Posterior cingulate gyrus (tissue), 11 donors: Measurements from ENCODE around the gene QSOX2.

ENCODE experiments used
- DNase-seq, 10 donors: peaks; one replicate each; pipeline versions ENCODE4 v3.0.0 to v3.0.0-alpha.2; 2020 to 2021; ENCODE audit warnings: mixed read lengths in 3 of 10
- intact Hi-C: fragments of 100-400 bp; cut with DNase I; formaldehyde crosslinking; loops from one replicate; pipeline ENCODE4 v1.15.1; 2023

Gene QSOX2

DNA sequence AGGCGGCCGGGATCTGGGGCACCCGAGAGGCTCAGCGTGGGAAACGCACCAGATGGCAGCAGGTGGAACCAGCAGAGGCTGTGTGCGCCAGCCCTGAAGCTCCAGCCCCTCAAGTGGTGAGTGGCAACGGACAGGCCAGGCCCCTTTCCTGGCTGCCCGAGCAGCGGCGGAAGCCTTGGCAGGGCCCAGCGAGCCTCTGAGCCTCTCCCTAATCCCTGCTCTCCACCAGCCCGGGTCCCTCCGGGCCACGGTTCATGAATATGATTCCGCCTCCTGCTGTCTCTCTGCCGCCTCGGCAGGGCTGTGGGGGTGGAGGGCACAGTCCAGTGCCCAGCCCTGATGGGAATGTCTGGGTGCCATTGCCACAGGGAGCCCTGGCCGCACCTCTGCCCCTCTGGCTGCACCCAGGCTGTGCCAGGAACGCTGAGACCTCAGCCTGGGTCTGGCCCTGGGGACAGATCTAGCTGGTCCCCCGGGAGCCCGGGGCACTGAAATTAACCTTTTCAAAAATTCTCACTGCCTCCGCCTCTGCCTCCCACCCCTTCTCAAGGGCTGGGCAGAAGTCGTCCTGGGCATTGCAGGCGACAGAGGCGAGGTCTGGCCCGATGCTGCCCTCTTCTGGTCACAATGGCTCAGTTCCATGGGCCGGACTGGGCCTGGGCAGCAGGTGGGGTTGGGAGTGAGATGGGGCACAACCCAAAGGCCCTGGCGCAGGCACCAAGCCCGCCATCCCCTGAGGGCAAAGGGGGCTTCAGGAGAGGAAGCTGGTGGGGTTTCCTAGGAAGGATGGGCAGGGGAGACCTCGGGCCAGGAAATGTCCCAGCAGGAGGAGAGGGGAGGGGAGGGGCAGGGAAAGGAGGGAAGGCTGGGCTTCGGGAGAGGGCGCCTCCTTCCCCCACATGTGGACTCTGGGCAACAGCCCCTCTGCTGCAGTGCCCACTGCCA is 38.0 kb upstream of the QSOX2 start:
- DNase-seq: peak; percentile 59 to 97 (median 84)
- intact Hi-C loops: loop anchor here (1.0 kb wide), 1 partner anchor 113 kb away; no protein-coding TSS in a partner anchor

DNA sequence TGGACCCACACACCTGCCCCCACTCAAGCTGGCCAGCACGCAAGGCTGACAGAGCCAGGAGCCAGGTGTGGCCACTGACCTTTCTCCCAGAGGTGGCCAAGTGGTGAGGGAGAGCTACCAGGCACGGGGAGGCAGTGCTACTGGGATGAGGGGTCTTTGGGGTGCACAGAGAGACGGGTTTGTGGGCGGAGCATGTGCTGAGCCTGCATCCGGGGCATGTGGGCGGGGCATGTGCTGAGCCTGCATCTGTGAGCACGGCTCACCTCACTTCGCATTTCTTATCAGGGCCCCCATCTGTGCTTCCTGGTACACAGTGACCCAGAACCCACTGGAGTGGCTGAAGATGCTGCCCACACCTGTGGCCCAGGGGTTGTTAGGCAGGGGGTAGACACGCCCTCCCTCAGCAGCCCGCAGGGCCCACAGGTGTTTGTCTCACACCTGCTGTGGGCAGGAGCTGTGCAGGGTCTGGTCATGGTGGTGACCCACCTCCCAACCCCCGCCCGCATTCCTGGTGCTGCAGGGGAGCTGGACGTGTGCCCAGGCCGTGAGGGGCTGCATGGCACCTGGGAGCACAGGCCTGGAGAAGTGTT is 36.8 kb upstream of the QSOX2 start:
- no peak for DNase-seq
- intact Hi-C loops: no loop called here

DNA sequence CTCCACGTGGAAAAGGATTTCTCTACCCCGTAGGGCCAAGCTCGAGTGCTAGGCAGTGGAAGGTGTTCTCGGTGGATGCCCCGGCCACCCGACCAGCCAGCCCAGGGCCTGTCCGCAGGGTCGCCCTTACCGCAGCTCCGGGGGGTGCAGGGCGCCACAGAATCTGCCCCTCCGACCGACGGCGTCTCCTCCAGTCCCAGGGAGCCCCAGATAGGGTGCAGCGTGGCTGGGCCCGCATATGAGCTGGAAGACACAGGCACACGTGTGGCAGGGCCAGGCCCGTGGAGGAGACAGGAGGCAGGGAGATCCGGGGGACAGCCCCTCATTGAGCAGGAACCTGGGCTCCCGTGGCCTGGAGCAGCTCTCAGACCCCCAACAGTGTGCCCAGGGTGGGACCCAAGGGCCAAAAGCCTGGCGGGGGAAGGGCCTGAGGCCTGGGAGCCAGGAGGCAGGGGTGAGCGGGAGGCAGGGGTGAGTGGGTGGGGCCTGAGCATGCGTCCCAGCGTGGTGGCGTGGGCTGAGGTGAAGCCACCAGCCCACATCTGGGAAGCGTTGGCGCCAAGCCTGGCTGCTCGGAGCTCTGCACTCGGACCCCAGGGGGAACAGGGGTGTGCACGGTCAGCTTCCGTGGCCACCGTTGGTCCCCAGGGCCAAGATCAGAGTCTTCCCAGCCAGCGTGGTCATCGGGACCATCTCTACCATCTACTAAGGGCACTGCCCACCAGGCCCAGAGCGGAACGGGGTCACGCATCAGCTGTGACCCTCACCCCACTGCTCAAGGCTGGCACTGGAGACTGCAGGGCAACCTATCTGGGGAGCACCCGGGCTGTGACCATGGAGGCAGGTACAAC is 36.0 kb upstream of the QSOX2 start:
- intact Hi-C loops: no loop called here
- no peak for DNase-seq

DNA sequence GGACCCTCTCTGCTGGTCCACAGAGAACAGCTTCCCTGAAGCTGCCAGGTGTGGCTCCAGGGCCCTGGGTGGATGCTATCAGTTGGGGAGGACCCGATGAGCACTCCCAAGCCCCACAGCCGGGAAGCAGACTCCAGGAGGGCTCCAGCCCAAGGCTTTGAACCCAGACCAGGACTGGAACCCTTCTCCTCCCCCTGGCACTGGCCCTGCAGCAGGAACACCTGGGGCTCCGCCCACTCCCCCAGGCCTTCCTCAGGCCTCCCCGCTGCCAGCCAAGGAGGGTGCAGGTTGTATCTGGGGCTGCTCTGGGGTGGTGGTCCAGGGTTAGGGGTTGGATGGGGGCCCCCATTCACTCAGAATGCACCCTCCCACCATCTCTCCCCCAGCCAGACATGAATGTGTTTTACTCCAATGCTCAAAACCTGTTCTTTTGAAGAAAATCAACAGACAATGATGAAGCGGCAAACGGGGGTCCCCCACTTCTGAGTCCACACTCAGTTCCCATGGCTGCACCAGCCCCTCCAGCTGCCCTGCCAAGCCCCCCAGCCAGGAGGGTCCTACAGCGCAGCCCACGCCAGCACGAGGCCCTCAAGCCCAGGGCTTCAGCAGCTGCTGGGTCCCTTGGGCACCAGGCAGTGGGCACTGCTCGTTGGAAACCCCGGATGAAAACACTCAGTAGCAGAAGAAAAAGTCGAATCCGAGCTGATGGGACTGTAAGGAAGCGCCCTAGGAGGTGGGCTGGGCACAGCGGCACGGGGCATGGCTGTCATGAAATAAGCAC is 35.1 kb upstream of the QSOX2 start:
- intact Hi-C loops: no loop called here
- no peak for DNase-seq

DNA sequence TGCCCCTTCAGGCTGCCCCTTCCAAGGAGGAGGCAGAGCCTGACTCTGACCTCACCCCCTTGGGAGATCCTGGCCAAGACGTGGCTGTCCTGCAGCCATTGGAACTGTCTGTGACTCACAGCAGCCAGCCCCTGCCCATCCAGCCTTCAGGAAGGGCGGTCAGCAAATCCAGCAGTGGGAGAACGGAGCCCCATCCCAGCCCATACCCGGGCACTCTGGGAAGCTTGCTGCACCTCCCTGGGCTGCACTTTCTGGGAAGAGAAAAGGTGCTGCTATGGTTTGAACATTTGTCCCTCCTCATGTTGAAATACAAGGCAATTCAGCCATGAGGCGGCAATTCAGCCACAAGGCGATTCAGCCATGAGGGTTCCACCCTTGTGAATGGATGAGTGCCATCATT is 33.9 kb upstream of the QSOX2 start:
- intact Hi-C loops: no loop called here
- no peak for DNase-seq

DNA sequence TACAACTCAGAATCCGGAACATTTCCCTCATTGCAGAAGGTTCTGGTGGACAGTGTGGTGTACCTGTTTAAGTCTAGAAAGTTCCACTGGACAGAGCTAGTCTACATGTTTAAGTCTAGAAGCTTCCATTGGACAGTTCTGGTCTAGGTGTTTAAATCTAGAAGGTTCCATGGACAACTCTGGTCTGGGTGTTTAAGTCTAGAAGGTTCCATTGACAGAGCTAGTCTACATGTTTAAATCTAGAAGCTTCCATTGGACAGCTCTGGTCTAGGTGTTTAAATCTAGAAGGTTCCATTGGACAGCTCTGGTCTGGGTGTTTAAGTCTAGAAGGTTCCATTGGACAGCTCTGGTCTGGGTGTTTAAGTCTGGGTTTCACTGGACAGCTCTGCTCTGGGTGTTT is 33.3 kb upstream of the QSOX2 start:
- DNase-seq: no peak
- intact Hi-C loops: no loop called here

DNA sequence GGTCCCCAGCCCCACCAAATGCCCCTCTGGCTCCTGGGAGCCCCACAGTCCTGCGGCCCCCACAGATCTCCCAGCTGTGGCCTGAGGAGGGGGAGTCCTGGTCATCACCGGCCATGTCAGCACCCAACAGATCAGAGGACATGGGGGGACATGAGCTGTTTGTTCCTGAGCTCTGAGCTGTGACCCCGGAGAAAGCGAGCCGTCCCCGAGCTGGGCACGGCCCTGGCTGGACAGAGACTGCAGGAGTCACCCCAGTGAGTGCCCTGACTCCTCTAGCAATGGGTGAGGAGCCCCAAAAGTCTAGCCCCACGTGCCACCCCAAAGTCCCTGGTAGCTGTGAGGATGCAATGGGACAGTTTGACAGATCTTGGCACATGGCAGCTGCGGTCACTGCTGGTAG is 32.6 kb upstream of the QSOX2 start:
- DNase-seq: no peak
- intact Hi-C loops: no loop called here

DNA sequence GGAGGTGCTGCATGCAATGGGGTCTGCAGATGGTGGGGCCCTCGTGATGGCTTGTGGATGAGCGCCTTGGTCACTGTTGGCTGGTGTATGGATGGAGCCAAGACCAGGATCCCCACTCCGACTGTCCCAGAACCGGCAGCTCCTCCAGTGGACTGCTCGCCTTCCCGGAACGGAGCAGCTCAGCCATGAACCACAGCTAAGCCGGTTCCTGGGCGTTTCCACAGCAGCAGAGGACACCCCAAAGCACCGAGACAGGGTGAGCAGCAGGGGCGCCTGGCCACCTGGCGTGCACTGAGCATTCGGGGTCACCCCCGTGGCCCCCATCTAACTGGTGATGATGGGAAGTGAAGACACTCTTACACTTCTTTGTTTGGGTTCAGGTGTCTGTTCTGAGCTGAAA is 32.1 kb upstream of the QSOX2 start:
- DNase-seq: no peak
- intact Hi-C loops: no loop called here

DNA sequence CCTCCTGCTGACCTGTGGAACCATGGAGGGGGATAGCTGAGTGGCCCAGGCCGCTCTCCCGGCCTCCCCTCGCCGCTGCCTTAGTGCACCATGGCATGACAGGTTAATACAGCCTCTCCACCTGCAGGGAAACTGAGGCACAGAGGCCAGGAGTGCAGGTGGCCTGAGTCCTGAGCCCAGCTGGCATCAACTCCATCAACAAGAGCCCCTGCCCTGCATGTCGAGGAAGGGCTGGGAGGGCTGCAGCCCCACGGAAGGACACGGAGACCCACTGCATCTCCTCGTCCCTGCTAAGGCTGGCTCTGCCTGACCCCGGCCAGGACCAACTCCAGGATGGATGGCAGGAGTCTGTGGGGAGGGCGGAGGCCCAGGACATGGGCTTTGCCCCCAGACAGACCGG is 31.1 kb upstream of the QSOX2 start:
- DNase-seq: no peak
- intact Hi-C loops: no loop called here

DNA sequence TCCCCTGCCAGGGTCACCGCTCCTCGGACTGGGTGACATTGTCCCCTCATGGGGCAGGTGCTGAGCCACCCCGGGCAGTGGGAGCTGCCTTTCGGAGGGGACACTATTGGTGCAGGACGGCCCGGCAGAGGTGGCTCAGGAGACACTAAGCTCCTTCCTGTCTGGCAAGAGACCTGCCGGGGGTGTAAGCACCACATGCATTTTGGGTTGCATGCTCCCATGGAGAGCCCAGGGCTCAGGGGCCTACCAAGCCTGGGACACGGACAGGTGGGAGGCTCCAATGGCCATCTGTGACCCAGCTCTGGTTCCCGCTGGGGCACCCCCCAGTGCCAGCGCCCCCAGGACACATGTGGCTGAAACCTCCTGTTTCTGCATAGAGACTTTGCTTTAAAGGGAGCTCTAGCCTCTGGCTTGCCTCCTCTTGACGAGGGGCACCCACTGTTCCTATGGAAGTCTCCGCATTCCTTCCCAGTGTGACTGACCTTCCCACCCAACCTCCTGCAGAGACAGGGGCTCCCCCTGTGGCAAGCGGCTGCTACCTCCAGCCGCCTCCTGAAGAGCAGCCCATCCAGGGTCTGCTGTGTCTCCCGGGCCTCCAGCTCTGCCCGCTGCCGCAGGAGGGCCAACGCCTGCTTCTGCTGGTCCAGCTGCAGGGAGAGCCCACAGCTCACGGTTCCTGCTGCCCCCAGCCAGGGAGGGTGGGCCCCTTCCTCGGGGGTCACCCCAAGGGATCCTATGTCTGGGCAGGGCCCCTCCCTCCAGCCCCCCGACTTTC is 30.2 kb upstream of the QSOX2 start:
- intact Hi-C loops: no loop called here
- no peak for DNase-seq

DNA sequence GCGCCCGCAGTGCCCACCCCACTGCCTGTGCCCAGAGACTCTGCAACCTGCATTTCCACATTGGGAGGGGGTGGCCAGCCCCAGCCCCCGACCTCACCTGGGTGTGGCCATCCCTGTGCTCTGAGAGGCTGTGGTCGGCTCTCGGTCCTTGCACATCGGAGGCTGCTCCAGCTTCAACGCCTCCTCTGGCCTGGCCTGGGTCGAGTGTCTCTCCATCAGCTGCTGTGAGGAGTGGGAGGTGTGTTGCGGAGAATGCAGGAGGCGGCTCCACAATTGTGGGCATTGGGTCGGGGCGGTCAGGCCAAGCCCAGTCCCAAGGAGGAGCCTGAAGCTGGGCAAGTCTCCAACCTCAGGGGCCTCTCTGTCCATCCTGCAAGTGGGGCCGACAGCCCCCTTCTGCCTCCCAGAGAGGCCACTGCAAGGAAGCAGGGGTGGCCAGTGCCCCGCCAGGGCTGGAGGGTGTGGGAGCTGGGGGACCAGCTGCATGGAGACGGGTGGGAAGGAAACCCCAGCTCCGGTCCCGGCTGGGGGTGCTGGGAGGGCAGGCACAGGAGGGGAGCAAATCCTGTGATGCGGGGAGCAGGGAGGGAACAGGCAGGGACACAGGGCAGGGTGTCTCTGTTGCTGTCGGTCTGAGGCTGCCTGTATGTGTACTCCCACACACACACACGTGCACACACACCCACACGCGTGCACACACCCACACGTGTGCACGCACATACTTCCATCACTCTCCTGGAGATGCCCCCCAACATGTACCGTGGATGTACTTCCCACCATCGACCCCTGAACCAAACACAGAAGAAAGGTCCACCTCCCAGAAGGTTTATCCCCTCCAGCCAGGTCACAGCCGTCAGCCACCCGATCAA is 29.4 kb upstream of the QSOX2 start:
- DNase-seq: no peak
- intact Hi-C loops: no loop called here

DNA sequence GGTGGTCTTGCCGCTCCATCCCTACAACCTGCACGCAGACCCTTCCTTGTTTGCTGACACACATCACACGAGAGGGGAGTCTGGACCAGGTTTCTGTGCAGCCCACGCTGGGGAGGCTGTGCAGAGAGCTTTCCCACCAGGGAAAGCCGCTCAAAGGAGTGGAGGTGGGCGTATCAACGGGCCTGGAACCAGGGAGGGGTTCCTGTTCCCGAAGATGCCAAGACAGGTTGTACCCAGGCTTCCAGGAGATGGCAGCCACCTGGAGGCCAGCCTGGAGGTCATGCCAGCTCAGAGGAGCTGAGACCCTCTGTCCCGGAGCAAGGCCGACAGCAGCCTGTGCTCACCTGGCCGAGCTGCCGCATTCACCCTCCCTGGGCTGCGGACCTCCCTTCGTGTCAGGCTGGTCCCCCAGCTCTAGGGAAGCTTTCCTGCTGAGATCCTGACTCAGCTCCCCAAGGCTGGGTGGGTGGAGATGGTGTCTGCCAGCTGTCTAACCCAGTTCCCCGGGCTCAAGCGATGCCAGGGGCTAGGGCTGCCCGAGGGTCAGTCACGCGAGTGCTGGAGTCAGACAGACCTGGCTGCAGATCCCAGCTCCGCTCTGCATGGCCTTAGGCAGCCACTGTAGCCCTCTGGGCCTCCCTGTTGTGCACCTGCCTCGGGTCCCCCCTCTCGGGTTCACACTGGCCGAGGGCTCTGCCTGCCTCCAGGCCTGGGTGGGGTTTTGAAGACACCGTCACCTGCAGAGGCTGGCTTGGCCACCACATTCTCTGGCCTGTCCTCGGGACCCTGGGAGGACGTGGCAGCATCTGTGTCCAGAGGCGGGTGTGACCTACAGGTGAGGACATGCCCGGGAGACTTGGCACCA is 28.5 kb upstream of the QSOX2 start:
- intact Hi-C loops: no loop called here
- DNase-seq: no peak

DNA sequence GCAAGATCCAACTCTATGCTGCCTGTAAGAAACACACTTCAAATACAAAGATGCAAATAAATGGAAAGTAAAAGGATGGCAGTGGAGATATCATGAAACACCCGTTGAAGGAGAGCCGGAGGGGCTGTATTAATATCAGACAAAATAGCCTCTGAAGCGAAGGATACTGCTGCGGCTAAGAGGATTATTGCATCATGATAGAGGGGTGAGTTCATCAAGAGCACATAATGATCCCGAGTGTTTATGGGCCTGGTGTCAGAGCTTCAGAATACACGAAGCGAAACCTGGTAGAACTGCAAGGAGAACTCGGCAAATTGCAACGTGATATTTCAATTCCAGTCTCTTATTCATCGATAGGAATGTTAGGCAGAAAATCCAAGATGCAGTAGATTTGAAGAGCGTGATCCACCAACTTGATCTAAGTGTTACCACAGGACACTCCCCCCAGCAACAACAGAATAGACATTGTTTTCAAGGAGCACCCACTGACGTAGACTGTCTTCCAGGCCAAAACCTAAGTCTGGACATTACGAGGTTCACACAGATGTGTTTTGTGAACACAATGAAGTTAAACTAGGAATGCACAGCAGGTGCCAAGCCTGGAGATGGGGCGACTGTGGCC is 27.7 kb upstream of the QSOX2 start:
- no peak for DNase-seq
- intact Hi-C loops: no loop called here

DNA sequence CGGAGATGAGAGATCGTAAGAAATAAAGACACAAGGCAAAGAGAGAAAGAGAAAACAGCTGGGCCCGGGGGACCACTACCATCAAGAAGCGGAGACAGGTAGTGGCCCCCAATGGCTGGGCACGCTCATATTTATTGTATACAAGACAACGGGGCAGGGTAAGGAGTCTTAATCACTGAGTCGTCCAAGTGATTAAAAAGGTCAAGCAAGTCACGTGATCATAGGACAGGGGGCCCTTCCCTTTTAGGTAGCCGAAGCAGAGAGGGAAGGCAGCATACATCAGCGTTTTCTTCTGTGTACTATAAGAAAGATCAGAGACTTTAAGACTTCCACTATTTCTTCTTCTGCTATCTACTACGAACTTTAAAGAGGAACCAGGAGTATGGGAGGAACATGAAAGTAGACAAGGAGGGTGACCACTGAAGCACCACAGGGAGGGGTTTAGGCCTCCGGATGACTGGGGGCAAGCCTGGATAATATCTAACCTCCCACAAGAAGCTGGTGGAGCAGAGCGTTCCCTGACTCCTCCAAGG is 24.6 kb upstream of the QSOX2 start:
- intact Hi-C loops: no loop called here
- DNase-seq: no peak

DNA sequence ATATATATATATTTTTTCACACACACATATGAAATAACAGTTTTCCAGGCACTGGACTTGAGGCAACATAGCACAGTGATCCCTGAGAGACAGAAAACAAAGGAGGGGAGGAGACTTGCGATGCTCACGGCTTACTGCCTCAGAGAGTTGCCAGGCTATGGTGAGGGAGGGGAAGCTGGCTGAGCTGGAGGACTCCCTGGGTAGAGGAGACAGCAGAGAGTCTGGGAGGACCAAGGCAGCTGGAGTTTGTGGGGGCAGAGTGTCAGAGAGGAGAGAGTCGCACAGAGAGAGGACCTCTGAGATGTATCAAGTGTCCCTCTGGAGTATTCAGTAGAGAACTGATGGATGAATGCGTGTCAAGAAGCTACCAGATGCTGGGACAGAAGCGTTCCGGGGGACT is 23.1 kb upstream of the QSOX2 start:
- DNase-seq: no peak
- intact Hi-C loops: no loop called here

DNA sequence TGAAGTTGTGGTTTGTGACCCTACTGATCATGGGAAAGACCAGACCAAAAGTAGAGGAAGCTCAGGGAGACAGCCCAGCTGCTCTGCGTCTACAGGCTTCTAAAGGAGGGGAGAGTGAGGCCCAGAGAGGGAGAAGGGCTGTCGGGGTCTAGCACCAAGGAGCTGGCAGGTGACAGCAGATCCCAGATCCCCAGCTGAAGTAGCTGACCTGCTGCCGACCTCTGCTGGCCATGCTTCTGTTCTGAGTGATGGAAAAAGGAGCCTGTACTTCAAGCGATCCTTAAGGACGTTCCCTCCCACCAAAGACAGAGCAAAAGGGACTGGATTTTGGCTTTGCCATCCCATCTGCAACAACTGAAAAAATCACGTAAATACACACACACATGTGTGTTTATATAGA is 22.7 kb upstream of the QSOX2 start:
- no peak for DNase-seq
- intact Hi-C loops: no loop called here
